ENCODE measurements around the gene SLC6A11. TPM values are rescaled to one million over a fixed set of nuclear protein-coding genes. Genes with fewer than 3 reads are reported as not detected.

SLC6A11 gene
- total and polyA plus RNA-seq, 9 of the 15 experiments (the other 6 are each of a cell fraction or from before 2014, with no cell fraction given), result 0.04 TPM; not detected in 8

- H3K79me2 ChIP-seq (ENCODE audit: control insufficient read depth, insufficient read depth, low read length), result no peaks in the 10 kb centered on the region
- H3K4me3 ChIP-seq, result no peak overlapping the region
- H2AFZ ChIP-seq (ENCODE audit: low read depth, low read length), result no peak overlapping the region
- no peak overlapping the region for H3K4me2 ChIP-seq (ENCODE audit: insufficient read depth, low read length)
- no TSS peak for BruUV-seq (replicated peaks)
- DNase-seq (ENCODE audit: extremely low read depth in 1 of 4, low spot score in 3 of 4), result no peak
- no peaks in the 10 kb centered on the region for H3K9me3 ChIP-seq (replicated peaks; ENCODE audit: control insufficient read depth, insufficient read depth, low read depth, low read length)
- in situ Hi-C loops (cut with MboI) (no loop called here), intact Hi-C loops (cut with micrococcal nuclease) (no loop called here)
- no peak overlapping the region for H3K27ac ChIP-seq (ENCODE audit: extremely low read depth, low read depth, low read length)
- peaks cover 2 to 57% of the 10 kb centered on the region in 2 experiments; a peak in 2 of 5 replicates for H3K27me3 ChIP-seq (ENCODE audit: control insufficient read depth in 2 of 2, insufficient read depth in 2 of 2, low read length in 2 of 2)
- no peak overlapping the region for H3K9ac ChIP-seq (ENCODE audit: insufficient read depth in 1 of 2, low read depth in 2 of 2, low read length in 2 of 2)
- no peak for ATAC-seq
- POLR2A ChIA-PET, result no interaction called here
- CTCF ChIA-PET (ENCODE audit: low intra/inter-chr PET ratio), result no interaction called here
- H3K36me3 ChIP-seq (ENCODE audit: control insufficient read depth, insufficient read depth, low read length), result no peaks in the 10 kb centered on the region
- no peaks in the 10 kb centered on the region for H3K9me1 ChIP-seq (ENCODE audit: control insufficient read depth, insufficient read depth, low read length)
- WGBS (ENCODE audit: insufficient coverage, low coverage, missing lambda C conversion rate), result 0% methylated on average over 8 of the region's 8 CpGs
- no peak for TF ChIP-seq PREB (CRISPR knock-in tag; IDR thresholded peaks at IDR 0.05)
- no peak for TF ChIP-seq TGIF2 (CRISPR knock-in tag; IDR thresholded peaks at IDR 0.05)
- no peak for TF ChIP-seq SMARCE1 (IDR thresholded peaks at IDR 0.05)
- TF ChIP-seq, protein P1, sequence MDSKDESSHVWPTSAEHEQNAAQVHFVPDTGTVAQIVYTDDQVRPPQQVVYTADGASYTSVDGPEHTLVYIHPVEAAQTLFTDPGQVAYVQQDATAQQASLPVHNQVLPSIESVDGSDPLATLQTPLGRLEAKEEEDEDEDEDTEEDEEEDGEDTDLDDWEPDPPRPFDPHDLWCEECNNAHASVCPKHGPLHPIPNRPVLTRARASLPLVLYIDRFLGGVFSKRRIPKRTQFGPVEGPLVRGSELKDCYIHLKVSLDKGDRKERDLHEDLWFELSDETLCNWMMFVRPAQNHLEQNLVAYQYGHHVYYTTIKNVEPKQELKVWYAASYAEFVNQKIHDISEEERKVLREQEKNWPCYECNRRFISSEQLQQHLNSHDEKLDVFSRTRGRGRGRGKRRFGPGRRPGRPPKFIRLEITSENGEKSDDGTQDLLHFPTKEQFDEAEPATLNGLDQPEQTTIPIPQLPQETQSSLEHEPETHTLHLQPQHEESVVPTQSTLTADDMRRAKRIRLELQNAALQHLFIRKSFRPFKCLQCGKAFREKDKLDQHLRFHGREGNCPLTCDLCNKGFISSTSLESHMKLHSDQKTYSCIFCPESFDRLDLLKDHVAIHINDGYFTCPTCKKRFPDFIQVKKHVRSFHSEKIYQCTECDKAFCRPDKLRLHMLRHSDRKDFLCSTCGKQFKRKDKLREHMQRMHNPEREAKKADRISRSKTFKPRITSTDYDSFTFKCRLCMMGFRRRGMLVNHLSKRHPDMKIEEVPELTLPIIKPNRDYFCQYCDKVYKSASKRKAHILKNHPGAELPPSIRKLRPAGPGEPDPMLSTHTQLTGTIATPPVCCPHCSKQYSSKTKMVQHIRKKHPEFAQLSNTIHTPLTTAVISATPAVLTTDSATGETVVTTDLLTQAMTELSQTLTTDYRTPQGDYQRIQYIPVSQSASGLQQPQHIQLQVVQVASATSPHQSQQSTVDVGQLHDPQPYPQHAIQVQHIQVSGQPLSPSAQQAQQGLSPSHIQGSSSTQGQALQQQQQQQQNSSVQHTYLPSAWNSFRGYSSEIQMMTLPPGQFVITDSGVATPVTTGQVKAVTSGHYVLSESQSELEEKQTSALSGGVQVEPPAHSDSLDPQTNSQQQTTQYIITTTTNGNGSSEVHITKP (IDR thresholded peaks at IDR 0.05; ENCODE audit: partially characterized antibody), result no peak
- no peak for TF ChIP-seq ZNF232 (CRISPR knock-in tag; IDR thresholded peaks at IDR 0.05)
- no peak for TF ChIP-seq PHB2 (IDR thresholded peaks at IDR 0.05; ENCODE audit: low read depth)
- TF ChIP-seq, protein P2, sequence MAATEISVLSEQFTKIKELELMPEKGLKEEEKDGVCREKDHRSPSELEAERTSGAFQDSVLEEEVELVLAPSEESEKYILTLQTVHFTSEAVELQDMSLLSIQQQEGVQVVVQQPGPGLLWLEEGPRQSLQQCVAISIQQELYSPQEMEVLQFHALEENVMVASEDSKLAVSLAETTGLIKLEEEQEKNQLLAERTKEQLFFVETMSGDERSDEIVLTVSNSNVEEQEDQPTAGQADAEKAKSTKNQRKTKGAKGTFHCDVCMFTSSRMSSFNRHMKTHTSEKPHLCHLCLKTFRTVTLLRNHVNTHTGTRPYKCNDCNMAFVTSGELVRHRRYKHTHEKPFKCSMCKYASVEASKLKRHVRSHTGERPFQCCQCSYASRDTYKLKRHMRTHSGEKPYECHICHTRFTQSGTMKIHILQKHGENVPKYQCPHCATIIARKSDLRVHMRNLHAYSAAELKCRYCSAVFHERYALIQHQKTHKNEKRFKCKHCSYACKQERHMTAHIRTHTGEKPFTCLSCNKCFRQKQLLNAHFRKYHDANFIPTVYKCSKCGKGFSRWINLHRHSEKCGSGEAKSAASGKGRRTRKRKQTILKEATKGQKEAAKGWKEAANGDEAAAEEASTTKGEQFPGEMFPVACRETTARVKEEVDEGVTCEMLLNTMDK (IDR thresholded peaks at IDR 0.05; ENCODE audit: borderline replicate concordance, insufficient read depth, low read depth, low read length, poor library complexity, severe bottlenecking), result no peak
- no peak for TF ChIP-seq ZNF408 (CRISPR knock-in tag; IDR thresholded peaks at IDR 0.05; ENCODE audit: low read depth)
- no peak for TF ChIP-seq ELK3 (CRISPR knock-in tag; IDR thresholded peaks at IDR 0.05)
- no peak for TF ChIP-seq ZNF217 (CRISPR knock-in tag; IDR thresholded peaks at IDR 0.05)
- TF ChIP-seq BRD9 (IDR thresholded peaks at IDR 0.05; ENCODE audit: low read depth, partially characterized antibody), result no peak
- TF ChIP-seq ZNF398 (CRISPR knock-in tag; IDR thresholded peaks at IDR 0.05), result no peak
- no peaks in the 10 kb centered on the region; a peak in 1 of 5 replicates for H3K4me1 ChIP-seq (replicated peaks in 1 of 2; ENCODE audit: control insufficient read depth in 2 of 2, insufficient read depth in 2 of 2, low read length in 2 of 2)
- peaks cover 9% of the 10 kb centered on the region for H4K20me1 ChIP-seq (replicated peaks; ENCODE audit: control insufficient read depth, insufficient read depth, low read length)
- no peak for FAIRE-seq
Observed at GRCh38 chr3:10930666-10931040, 114.6 kb downstream of the SLC6A11 start.

All from K562 (cell line).